Skeletal muscle tissue (tissue), 4 donors: ENCODE measurements around the gene AIG1. TPM values are rescaled to one million over a fixed set of nuclear protein-coding genes. Genes with fewer than 3 reads are reported as not detected.
"Not testable (repeated sequence)": the region's sequence is repeated elsewhere in the genome, so short reads cannot be mapped to it uniquely, and the experiment has no call there.

ENCODE experiments used
- H3K27ac ChIP-seq: one replicate; pipeline ENCODE4 v1.7.0; 2013; ENCODE audit warnings: mild to moderate bottlenecking, low read depth, low read length, inconsistent platforms
- H3K27me3 ChIP-seq, 3 donors: one replicate each; pipeline ENCODE4 v1.7.0; 2013; ENCODE audit warnings: low read length in 3 of 3; ENCODE audit not compliant: control insufficient read depth in 3 of 3, insufficient read depth in 3 of 3
- H3K36me3 ChIP-seq, 3 donors: one replicate each; pipeline ENCODE4 v1.7.0; 2013; ENCODE audit warnings: low read length in 3 of 3; ENCODE audit not compliant: control insufficient read depth in 3 of 3, insufficient read depth in 3 of 3
- H3K4me1 ChIP-seq, 3 donors: one replicate each; pipeline ENCODE4 v1.7.0; 2013; ENCODE audit warnings: low read length in 3 of 3, mild to moderate bottlenecking in 3 of 3; ENCODE audit not compliant: control insufficient read depth in 3 of 3, insufficient read depth in 3 of 3
- H3K4me3 ChIP-seq, 3 donors: one replicate each; pipeline ENCODE4 v1.7.0; 2013; ENCODE audit warnings: low read length in 3 of 3
- H3K9ac ChIP-seq, 3 donors: one replicate each; pipeline ENCODE4 v1.7.0; 2013; ENCODE audit warnings: low read length in 3 of 3, mild to moderate bottlenecking in 3 of 3, moderate library complexity in 2 of 3, low read depth in 1 of 3
- H3K9me3 ChIP-seq, 3 donors: one replicate each; pipeline ENCODE4 v1.7.0; 2013; ENCODE audit warnings: low read length in 3 of 3; ENCODE audit not compliant: control insufficient read depth in 3 of 3
- total RNA-seq: library from RNA; depleted of rRNA; stranded (reverse); fragments of >200 nt; gene quantifications from one replicate; pipeline ENCODE4 v1.2.3, GENCODE V29; 2014
- donor health status: Osteomylitis.

AIG1 gene
- total RNA-seq, 1 donor from 2014 or later = 31.3 TPM

DNA sequence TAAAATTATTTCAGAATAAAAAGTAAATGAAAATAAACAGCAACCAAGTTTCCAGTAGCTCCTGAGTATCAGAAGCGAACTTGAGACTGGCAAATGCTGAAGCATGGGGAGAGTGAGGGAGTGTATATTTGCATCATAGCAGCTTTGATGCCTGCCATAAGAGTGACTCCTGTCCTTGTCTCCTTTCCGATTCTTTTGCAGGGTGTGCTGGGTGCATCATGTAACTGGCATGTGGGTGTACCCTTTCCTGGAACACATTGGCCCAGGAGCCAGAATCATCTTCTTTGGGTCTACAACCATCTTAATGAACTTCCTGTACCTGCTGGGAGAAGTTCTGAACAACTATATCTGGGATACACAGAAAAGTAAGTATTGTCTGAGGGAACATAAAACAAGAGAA is 272.4 kb downstream of the AIG1 start:
- H3K27me3 ChIP-seq = no peaks in the 10 kb centered on the region
- H3K9ac ChIP-seq = no peak overlapping the region

DNA sequence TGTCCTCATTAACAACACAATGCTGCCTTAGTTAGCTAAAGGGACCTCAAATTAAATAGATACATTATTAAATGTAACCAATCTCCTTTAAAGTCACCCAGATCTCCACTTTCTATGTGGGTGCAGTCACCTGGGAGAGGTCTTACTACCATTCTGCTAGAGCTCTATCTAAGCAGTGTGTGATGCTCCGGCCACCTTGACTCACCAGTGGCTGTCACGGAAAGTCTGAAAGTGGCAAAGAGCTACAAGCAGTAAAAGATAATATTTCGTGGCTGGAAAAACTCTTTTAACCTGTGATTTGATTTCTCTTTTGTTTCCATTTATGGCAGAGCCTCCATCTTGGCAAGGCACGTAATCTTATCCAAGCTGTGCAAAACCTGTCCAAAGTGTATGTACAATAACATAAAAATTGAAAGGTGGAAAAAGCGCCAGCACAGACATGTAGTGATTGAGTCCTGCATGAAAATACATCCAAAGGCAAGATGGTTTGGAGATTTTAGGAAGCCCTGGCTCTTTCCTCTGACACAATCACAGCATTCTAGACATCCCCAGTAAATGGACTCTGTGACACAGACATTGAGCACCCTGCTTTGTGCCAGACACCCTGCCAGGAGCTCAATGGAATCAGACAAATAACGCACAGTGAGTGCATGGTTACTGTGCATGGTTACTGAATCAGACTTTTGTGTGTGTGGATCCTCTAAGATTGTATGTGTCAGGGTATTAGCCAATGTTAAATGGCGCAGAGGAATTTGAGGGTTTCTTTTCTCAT is 273.2 kb downstream of the AIG1 start:
- Histone ChIP-seq H3K4me1 (no peaks in the 10 kb centered on the region), H3K27ac (no peak overlapping the region), H3K9ac (no peak overlapping the region), H3K9me3 (no peaks in the 10 kb centered on the region), H3K36me3 (peaks cover 0 to 8% (median 0%) of the 10 kb centered on the region in 3 donors), H3K27me3 (no peaks in the 10 kb centered on the region), H3K4me3 (no peak overlapping the region)

More for the DNA sequence above, 272.4 kb downstream of the AIG1 start:
- H3K9me3 ChIP-seq = no peaks in the 10 kb centered on the region
- H3K4me1 ChIP-seq = no peaks in the 10 kb centered on the region
- peaks cover 0 to 8% (median 0%) of the 10 kb centered on the region in 3 donors for H3K36me3 ChIP-seq
- no peak overlapping the region for H3K4me3 ChIP-seq
- H3K27ac ChIP-seq = no peak overlapping the region

DNA sequence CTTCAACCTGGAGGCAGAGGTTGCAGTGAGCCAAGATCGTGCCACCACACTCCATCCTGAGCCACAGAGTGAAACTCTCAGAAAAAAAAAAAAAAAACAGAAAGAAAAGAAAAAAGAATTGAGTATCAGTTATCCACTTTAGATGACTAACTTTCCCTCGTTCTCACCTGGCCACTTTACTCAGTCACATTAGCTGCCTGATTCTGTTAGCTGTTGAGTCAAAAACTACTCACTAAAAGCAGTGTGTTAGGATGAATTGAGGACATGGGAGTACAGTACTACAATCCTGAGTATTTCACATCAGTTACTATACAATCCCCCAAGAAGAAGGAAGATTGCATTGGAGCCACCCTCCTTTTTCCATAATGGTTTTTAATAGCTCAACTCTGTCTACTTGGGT is 275.2 kb downstream of the AIG1 start:
- Histone ChIP-seq H3K4me3 (no peak overlapping the region), H3K9me3 (no peaks in the 10 kb centered on the region), H3K4me1 (no peaks in the 10 kb centered on the region), H3K9ac (no peak overlapping the region), H3K27me3 (no peaks in the 10 kb centered on the region), H3K36me3 (peaks cover 0 to 8% (median 0%) of the 10 kb centered on the region in 3 donors), H3K27ac (no peak overlapping the region)

DNA sequence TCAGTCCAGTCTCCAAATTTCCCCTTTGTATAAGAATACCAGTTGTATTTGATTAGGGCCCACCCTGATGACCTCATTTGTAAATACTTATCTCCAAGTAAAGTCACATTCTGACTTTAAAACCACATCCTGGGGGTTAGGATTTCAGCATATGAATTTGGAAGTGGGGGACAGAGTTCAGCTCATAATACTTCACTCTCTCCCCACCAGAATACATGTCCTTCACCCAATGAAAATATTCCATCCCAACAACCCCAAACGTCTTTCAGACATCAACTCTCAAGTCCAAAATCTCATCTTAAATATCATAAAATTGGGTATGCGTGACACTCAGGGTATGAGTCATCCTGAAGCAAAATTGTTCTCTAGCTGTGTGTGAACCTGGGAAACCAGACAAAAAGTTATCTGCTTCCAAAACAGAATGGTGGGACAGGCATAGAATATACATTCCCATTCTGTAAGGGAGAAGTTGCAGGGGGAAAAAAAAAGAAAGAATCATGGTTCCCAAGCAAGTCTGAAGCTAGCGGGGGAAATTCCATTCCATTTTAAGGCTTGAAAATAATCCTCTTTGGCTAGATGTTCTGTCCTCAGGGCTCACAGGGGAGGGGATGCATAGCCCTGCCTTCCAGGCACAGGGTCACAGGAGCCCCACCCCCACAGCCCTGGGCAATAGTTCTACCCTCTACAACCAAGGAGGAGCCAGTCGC is 275.9 kb downstream of the AIG1 start:
- Histone ChIP-seq H3K9me3 (no peaks in the 10 kb centered on the region), H3K27me3 (no peaks in the 10 kb centered on the region), H3K9ac (no peak overlapping the region), H3K36me3 (peaks cover 0 to 8% (median 0%) of the 10 kb centered on the region in 3 donors), H3K27ac (no peak overlapping the region), H3K4me1 (no peaks in the 10 kb centered on the region), H3K4me3 (no peak overlapping the region)

DNA sequence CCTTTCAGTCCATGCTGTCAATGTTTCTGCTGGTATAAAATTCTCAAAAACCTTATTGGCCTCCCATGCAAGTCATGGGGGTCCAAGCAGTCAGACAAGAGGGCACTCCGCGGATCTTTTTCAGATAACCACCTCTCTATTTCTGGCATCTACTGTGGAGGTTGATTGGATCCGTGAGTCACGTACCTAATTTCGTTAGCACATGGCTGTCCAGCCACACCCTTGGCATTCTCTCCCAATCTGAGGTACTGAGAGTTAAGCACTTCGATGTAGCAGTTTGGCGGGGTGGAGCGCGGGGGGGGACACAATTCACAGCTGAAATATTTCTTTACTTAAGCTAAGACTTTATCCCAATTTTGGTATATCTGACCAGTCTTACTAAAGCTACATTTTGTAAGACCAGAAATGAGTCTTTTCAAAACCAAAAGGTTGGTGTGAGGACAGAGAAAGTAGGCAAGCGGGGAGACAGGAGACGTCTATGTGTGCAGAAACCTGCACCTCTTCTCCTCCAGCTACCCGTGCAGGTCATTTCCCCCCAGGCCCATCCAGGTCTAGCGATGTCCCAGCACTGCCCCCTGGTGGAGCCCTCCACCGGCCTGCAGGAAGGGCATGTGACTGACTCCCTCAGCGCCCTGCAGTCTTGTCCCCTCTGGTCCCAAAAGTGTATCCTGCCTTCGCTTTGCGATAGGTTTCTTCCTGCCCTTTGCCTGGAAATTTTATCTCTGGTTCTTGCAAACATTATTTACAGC is 276.7 kb downstream of the AIG1 start:
- no peak overlapping the region for H3K9ac ChIP-seq
- H3K36me3 ChIP-seq = peaks cover 0 to 8% (median 0%) of the 10 kb centered on the region in 3 donors
- H3K4me1 ChIP-seq = no peaks in the 10 kb centered on the region
- no peak overlapping the region for H3K4me3 ChIP-seq
- H3K27ac ChIP-seq = no peak overlapping the region
- no peaks in the 10 kb centered on the region for H3K27me3 ChIP-seq
- no peaks in the 10 kb centered on the region for H3K9me3 ChIP-seq

DNA sequence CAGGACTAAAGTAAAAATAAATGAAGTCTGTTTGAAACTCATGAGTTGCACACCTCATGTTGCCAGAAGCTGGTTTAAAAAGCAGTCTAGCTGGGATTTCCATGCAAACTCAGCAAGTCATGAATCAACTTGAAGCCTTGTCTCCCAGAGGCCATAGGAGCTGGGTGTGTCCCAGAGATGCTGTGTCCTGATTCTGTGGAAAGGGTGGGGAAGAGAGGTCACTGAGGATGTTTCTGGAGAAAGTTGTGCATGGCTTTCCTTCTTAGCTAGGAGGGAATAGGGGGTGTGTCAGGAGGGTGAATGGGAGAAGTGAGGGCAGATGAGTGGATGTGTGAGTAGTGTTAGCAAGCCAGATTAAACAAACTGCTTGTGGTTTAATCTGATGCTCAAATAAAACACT is 278.5 kb downstream of the AIG1 start:
- no peaks in the 10 kb centered on the region for H3K27me3 ChIP-seq
- no peaks in the 10 kb centered on the region for H3K4me1 ChIP-seq
- H3K9ac ChIP-seq = no peak overlapping the region
- H3K9me3 ChIP-seq = no peaks in the 10 kb centered on the region
- H3K36me3 ChIP-seq = peaks cover 0 to 2% (median 0%) of the 10 kb centered on the region in 3 donors
- no peak overlapping the region for H3K27ac ChIP-seq
- no peak overlapping the region for H3K4me3 ChIP-seq

DNA sequence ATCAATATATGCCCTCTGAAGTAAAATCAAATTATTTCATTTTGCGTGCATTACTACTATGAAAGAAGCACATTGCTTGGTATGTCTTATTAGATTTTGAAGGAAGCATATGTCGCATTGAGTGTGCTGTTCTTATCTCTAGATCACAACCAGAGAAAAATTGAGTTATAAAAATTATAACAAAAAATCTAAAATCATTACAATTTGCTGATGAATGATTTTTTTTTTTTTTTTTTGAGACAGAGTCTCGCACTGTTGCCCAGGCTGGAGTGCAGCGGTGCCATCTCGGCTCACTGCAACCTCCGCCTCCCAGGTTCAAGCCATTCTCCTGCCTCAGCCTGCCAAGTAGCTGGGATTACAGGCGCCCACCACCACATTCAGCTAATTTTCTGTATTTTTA is 284.8 kb downstream of the AIG1 start:
- not testable (repeated sequence) for H3K9ac ChIP-seq, H3K4me3 ChIP-seq, H3K4me1 ChIP-seq, H3K36me3 ChIP-seq, H3K27me3 ChIP-seq, H3K27ac ChIP-seq, H3K9me3 ChIP-seq

DNA sequence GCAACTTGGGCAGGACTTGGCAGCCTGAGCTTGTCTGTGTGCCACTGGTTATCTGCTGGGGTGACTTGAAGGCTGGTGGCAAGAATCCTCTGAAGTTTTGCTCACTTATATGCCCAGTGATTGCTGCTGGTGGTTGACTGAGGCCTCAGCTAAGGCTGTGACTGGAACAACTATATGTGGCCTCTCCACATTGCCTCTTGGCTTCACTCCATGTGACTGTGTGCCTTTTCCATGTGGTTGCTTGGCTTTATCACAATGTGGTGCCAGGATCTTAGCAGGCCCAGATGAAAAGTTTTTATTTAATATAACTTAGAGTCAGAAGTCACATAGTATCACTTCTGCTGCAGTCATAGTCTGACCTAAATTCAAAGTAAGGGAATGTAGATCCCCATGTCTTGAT is 285.3 kb downstream of the AIG1 start:
- no peaks in the 10 kb centered on the region for H3K27me3 ChIP-seq
- no peak overlapping the region for H3K9ac ChIP-seq
- no peaks in the 10 kb centered on the region for H3K36me3 ChIP-seq
- no peak overlapping the region for H3K4me3 ChIP-seq
- no peak overlapping the region for H3K27ac ChIP-seq
- H3K4me1 ChIP-seq = no peaks in the 10 kb centered on the region
- H3K9me3 ChIP-seq = no peaks in the 10 kb centered on the region

DNA sequence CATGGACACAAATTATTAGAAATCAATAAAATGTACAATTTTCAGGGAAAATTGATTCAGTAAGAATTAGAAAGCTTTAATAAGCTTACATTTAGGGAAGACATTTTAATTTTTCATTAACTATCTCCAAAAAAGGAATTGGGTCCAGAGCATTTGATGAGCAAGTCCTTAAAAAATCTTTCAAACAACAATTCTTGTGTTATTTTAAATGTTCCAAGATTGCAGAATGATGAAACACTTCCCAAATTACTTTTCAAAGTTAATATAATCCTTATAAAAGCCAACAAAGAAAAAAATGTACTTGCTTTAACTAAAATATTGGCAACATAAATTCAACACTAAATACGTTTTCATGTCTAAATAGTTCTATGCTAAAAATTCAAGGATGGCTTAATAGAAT is 287.8 kb downstream of the AIG1 start:
- no peak overlapping the region for H3K27ac ChIP-seq
- no peak overlapping the region for H3K9ac ChIP-seq
- H3K36me3 ChIP-seq = no peaks in the 10 kb centered on the region
- no peaks in the 10 kb centered on the region for H3K27me3 ChIP-seq
- no peaks in the 10 kb centered on the region for H3K4me1 ChIP-seq
- H3K4me3 ChIP-seq = no peak overlapping the region
- no peaks in the 10 kb centered on the region for H3K9me3 ChIP-seq

DNA sequence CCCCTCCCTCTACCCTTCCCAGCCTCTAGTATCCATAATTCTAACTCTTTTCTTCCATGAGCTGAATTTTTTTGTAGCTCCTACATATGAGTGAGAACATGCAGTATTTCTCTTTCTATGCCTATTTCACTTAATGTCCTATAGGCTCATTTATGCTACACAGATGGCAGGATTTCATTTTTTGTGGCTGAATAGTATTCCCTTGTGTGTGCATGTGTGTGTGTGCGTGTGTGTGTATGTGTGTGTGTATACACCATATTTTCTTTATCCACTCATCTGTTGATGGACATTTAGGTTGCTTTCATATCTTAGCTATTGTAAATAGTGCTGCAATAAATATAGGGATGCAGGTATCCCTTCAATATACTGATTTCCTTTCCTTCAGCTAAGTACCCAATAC is 288.8 kb downstream of the AIG1 start:
- Histone ChIP-seq H3K9me3 (no peaks in the 10 kb centered on the region), H3K36me3 (no peaks in the 10 kb centered on the region), H3K27ac (no peak overlapping the region), H3K4me3 (no peak overlapping the region), H3K9ac (no peak overlapping the region), H3K27me3 (no peaks in the 10 kb centered on the region), H3K4me1 (no peaks in the 10 kb centered on the region)
